HepG2 (cell line): ENCODE measurements around the gene COPZ2. TPM values are rescaled to one million over a fixed set of nuclear protein-coding genes. Genes with fewer than 3 reads are reported as not detected.

Experiments
- CC2D1A ChIP-seq: sonication (generic); formaldehyde crosslinking; IDR thresholded peaks from 2 replicates; pipeline ENCODE4 v1.8.1; 2023; ENCODE audit warnings: mild to moderate bottlenecking, missing genetic modification reagents
- CENPBD1 ChIP-seq: sonication (generic); formaldehyde crosslinking; IDR thresholded peaks from 2 replicates; pipeline ENCODE4 v1.8.0; 2022; ENCODE audit warnings: missing genetic modification reagents, low read depth, mild to moderate bottlenecking, borderline replicate concordance
- DMAP1 ChIP-seq: IDR thresholded peaks from 2 replicates; pipeline ENCODE4 v1.6.1; 2016
- GTF2F1 ChIP-seq: fragments of 150-350 bp; IDR thresholded peaks from 2 replicates; pipeline ENCODE4 v1.6.1; 2014; ENCODE audit warnings: low read length
- MEIS2 ChIP-seq: sonication (generic); formaldehyde crosslinking; IDR thresholded peaks from 2 replicates; pipeline ENCODE4 v1.9.0; 2021; ENCODE audit warnings: mild to moderate bottlenecking, missing genetic modification reagents
- SAP130 ChIP-seq: IDR thresholded peaks from 2 replicates; pipeline ENCODE4 v1.6.1; 2016; ENCODE audit warnings: low read depth
- TFAP4 ChIP-seq: sonication (generic); IDR thresholded peaks from 2 replicates; pipeline ENCODE4 v1.6.1; 2016; ENCODE audit warnings: low read depth, borderline replicate concordance
- ZHX2 ChIP-seq, 2 experiments: sonication (generic) in 1 of 2; formaldehyde crosslinking in 1 of 2; IDR thresholded peaks; 2 replicates each; pipeline versions ENCODE4 v1.6.1 to v1.9.0; 2014 to 2022; ENCODE audit warnings: antibody characterized with exemption in 1 of 2, borderline replicate concordance in 1 of 2, inconsistent platforms in 1 of 2, low read depth in 1 of 2, missing genetic modification reagents in 1 of 2
- ZMYM3 ChIP-seq: sonication (generic); formaldehyde crosslinking; IDR thresholded peaks from 2 replicates; pipeline ENCODE4 v1.5.1; 2020; ENCODE audit warnings: mild to moderate bottlenecking, missing genetic modification reagents
- ZNF142 ChIP-seq: sonication (generic); formaldehyde crosslinking; IDR thresholded peaks from 2 replicates; pipeline ENCODE4 v1.4.0; 2020; ENCODE audit warnings: missing genetic modification reagents
- ZNF251 ChIP-seq: sonication (generic); formaldehyde crosslinking; IDR thresholded peaks from 2 replicates; pipeline ENCODE4 v1.9.0; 2021; ENCODE audit warnings: mild to moderate bottlenecking, missing genetic modification reagents
- ZNF274 ChIP-seq: sonication (generic); formaldehyde crosslinking; IDR thresholded peaks from 2 replicates; pipeline ENCODE4 v1.5.1; 2020; ENCODE audit warnings: mild to moderate bottlenecking, missing genetic modification reagents
- ZNF431 ChIP-seq: sonication (generic); formaldehyde crosslinking; IDR thresholded peaks from 2 replicates; pipeline ENCODE4 v1.9.0; 2022; ENCODE audit warnings: missing genetic modification reagents, low read depth, mild to moderate bottlenecking, borderline replicate concordance
- ZNF629 ChIP-seq: sonication (generic); formaldehyde crosslinking; conservative IDR thresholded peaks from 2 replicates; pipeline ENCODE4 v1.5.0; 2020; ENCODE audit warnings: missing genetic modification reagents
- ZNF768 ChIP-seq: sonication (generic); formaldehyde crosslinking; IDR thresholded peaks from 2 replicates; pipeline ENCODE4 v1.4.0; 2020; ENCODE audit warnings: missing genetic modification reagents
- polyA plus RNA-seq, 8 experiments: library from polyadenylated mRNA; depleted of rRNA in 3 of 8; stranded (reverse) in 7 of 8; unstranded in 1 of 8; fragments of >200 nt; fragmentation: Illumina TruSeq in 4 of 8; extraction: Trizol in 4 of 8; gene quantifications; 2 replicates each; pipeline versions ENCODE4 v1.2.1 to v1.2.3, GENCODE V29; 2011 to 2016; ENCODE audit warnings: low read depth in 4 of 8, missing spikeins in 1 of 8, mixed read lengths in 1 of 8; ENCODE audit not compliant: insufficient read depth in 1 of 8
- total RNA-seq, 5 experiments: library from RNA; depleted of rRNA; stranded (reverse); fragments of >200 nt; fragmentation: Illumina TruSeq; extraction: Trizol; gene quantifications; 2 replicates each; pipeline ENCODE4 v1.2.3, GENCODE V29; 2016; ENCODE audit warnings: low read depth in 1 of 5

COPZ2 gene
- total and polyA plus RNA-seq, 2 of the 13 experiments (the other 11 are each of a cell fraction or from before 2014, with no cell fraction given), result 0.61 to 1.5 TPM

- no peak for TF ChIP-seq CENPBD1 (CRISPR knock-in tag)
- peak; percentile 80 for TF ChIP-seq ZNF142 (CRISPR knock-in tag)
- no peak for TF ChIP-seq ZNF629 (CRISPR knock-in tag)
- TF ChIP-seq MEIS2, result peak; percentile 50; the same call in 1 of the 2 replicates
- TF ChIP-seq ZHX2 (IDR thresholded peaks at IDR 0.05; ENCODE audit: low read depth), result no peak
- no peak; the same call in 1 of the 2 replicates for TF ChIP-seq ZHX2 (CRISPR knock-in tag; IDR thresholded peaks at IDR 0.05; ENCODE audit: borderline replicate concordance)
- TF ChIP-seq GTF2F1, result no peak
- peak; percentile 85 for TF ChIP-seq SAP130 (CRISPR knock-in tag)
- no peak for TF ChIP-seq ZNF431 (CRISPR knock-in tag)
- peak; percentile 69; the same call in 1 of the 2 replicates for TF ChIP-seq ZNF768 (CRISPR knock-in tag)
- peak; percentile 81 for TF ChIP-seq ZNF274 (CRISPR knock-in tag)
- TF ChIP-seq ZMYM3, result no peak; the same call in 1 of the 2 replicates
- no peak for TF ChIP-seq ZNF251 (CRISPR knock-in tag)
- TF ChIP-seq TFAP4, result no peak; the same call in 1 of the 2 replicates
- TF ChIP-seq CC2D1A (CRISPR knock-in tag), result peak; percentile 50; the same call in 1 of the 2 replicates
- TF ChIP-seq DMAP1 (CRISPR knock-in tag), result peak; percentile 73
Observed at GRCh38 chr17:48048384-48049126, 11.0 kb upstream of the COPZ2 start (continued).
